Loucy (cell line): ENCODE measurements around the gene SURF1.

Experiments used
- H2AFZ ChIP-seq: fragments of 200-600 bp; sonication (generic); 2 replicates; pipeline ENCODE4 v1.6.0; 2016; ENCODE audit warnings: antibody characterized with exemption, mild to moderate bottlenecking, low read length, moderate library complexity
- H3F3A ChIP-seq: fragments of 200-600 bp; 2 replicates; pipeline ENCODE4 v1.6.0; 2016; ENCODE audit warnings: antibody characterized with exemption, low read depth, mild to moderate bottlenecking
- H3K27me3 ChIP-seq: fragments of 200-600 bp; sonication (generic); 2 replicates; pipeline ENCODE4 v1.6.1; 2014; ENCODE audit warnings: low read length, mild to moderate bottlenecking; ENCODE audit not compliant: insufficient read depth, poor library complexity, severe bottlenecking
- H3K36me3 ChIP-seq: fragments of 200-600 bp; sonication (generic); 2 replicates; pipeline ENCODE4 v1.6.1; 2016; ENCODE audit warnings: low read length; ENCODE audit not compliant: insufficient read depth
- H3K4me1 ChIP-seq: fragments of 200-600 bp; sonication (generic); 2 replicates; pipeline ENCODE4 v1.5.1; 2014; ENCODE audit warnings: low read length, mild to moderate bottlenecking; ENCODE audit not compliant: insufficient read depth, poor library complexity, severe bottlenecking
- H3K4me2 ChIP-seq: fragments of 200-600 bp; sonication (generic); 2 replicates; pipeline ENCODE4 v1.6.0; 2014; ENCODE audit warnings: antibody characterized with exemption, low read length, low read depth, mild to moderate bottlenecking; ENCODE audit not compliant: poor library complexity, severe bottlenecking
- H3K4me3 ChIP-seq: fragments of 200-600 bp; sonication (generic); 2 replicates; pipeline ENCODE4 v1.5.1; 2014; ENCODE audit warnings: low read length, mild to moderate bottlenecking, mixed read lengths; ENCODE audit not compliant: poor library complexity, severe bottlenecking
- H3K79me2 ChIP-seq: fragments of 200-600 bp; sonication (generic); 2 replicates; pipeline ENCODE4 v1.6.1; 2014; ENCODE audit warnings: low read length; ENCODE audit not compliant: insufficient read depth
- H3K9ac ChIP-seq: fragments of 200-600 bp; sonication (generic); 2 replicates; pipeline ENCODE4 v1.6.0; 2014; ENCODE audit warnings: mild to moderate bottlenecking, low read depth, low read length, moderate library complexity; ENCODE audit not compliant: poor library complexity, severe bottlenecking
- H3K9me2 ChIP-seq: fragments of 200-600 bp; sonication (generic); replicated peaks from 2 replicates; pipeline ENCODE4 v1.6.1; 2016; ENCODE audit warnings: low read depth, low read length, mixed read lengths
- H3K9me3 ChIP-seq: fragments of 200-600 bp; sonication (generic); 2 replicates; pipeline ENCODE4 v1.6.1; 2014; ENCODE audit warnings: mild to moderate bottlenecking, antibody characterized with exemption, low read length, low read depth; ENCODE audit not compliant: insufficient read depth
- H4K20me1 ChIP-seq: fragments of 200-600 bp; sonication (generic); 2 replicates; pipeline ENCODE4 v1.6.0; 2014; ENCODE audit warnings: antibody characterized with exemption, low read length, mild to moderate bottlenecking; ENCODE audit not compliant: insufficient read depth, poor library complexity, severe bottlenecking
- CTCF ChIP-seq: fragments of 200-600 bp; sonication (generic); conservative IDR thresholded peaks from 2 replicates; pipeline ENCODE4 v1.5.1; 2014; ENCODE audit warnings: mild to moderate bottlenecking, antibody characterized with exemption, low read length
- EZH2phosphoT487 ChIP-seq: fragments of 200-600 bp; IDR thresholded peaks from 2 replicates; pipeline ENCODE4 v1.6.1; 2018; ENCODE audit warnings: antibody characterized with exemption, mild to moderate bottlenecking, moderate library complexity, borderline replicate concordance

The SURF1 gene

GRCh38 chr9:133306242-133307204 is 49.8 kb downstream of the SURF1 start:
- Histone ChIP-seq H3K9me3 (no peaks in the 10 kb centered on the region), H3K4me2 (no peak overlapping the region), H3K36me3 (no peaks in the 10 kb centered on the region), H3K4me3 (no peak overlapping the region), H3K79me2 (no peaks in the 10 kb centered on the region), H3K4me1 (no peaks in the 10 kb centered on the region), H3K9ac (no peak overlapping the region), H3F3A (no peaks in the 10 kb centered on the region), H3K9me2 (no peaks in the 10 kb centered on the region), H2AFZ (no peak overlapping the region), H4K20me1 (no peaks in the 10 kb centered on the region), H3K27me3 (no peaks in the 10 kb centered on the region)
- TF ChIP-seq EZH2phosphoT487: no peak
- no peak for TF ChIP-seq CTCF

- H3K36me3 ChIP-seq: no peaks in the 10 kb centered on the region
- no peak overlapping the region for H3K4me2 ChIP-seq
- H3K4me3 ChIP-seq: no peak overlapping the region
- no peak overlapping the region for H2AFZ ChIP-seq
- H3K9ac ChIP-seq: no peak overlapping the region
- no peaks in the 10 kb centered on the region for H3K79me2 ChIP-seq
- no peaks in the 10 kb centered on the region for H3K9me2 ChIP-seq
- no peak for TF ChIP-seq EZH2phosphoT487
- no peak for TF ChIP-seq CTCF
- H4K20me1 ChIP-seq: no peaks in the 10 kb centered on the region
- no peaks in the 10 kb centered on the region for H3K27me3 ChIP-seq
- H3K4me1 ChIP-seq: no peaks in the 10 kb centered on the region
- no peaks in the 10 kb centered on the region for H3F3A ChIP-seq
- no peaks in the 10 kb centered on the region for H3K9me3 ChIP-seq
These were observed 50.6 kb downstream of the SURF1 start for GRCh38 chr9:133305731-133306130.

GRCh38 chr9:133304477-133305377 is 51.6 kb downstream of the SURF1 start:
- H3K79me2 ChIP-seq: no peaks in the 10 kb centered on the region
- TF ChIP-seq EZH2phosphoT487: no peak
- TF ChIP-seq CTCF: no peak
- H3K4me1 ChIP-seq: no peaks in the 10 kb centered on the region
- H4K20me1 ChIP-seq: no peaks in the 10 kb centered on the region
- H3K27me3 ChIP-seq: no peaks in the 10 kb centered on the region
- no peak overlapping the region for H3K4me3 ChIP-seq
- H2AFZ ChIP-seq: no peak overlapping the region
- no peaks in the 10 kb centered on the region for H3K36me3 ChIP-seq
- H3K9me3 ChIP-seq: no peaks in the 10 kb centered on the region
- no peaks in the 10 kb centered on the region for H3F3A ChIP-seq
- no peak overlapping the region for H3K4me2 ChIP-seq
- H3K9me2 ChIP-seq: no peaks in the 10 kb centered on the region
- H3K9ac ChIP-seq: no peak overlapping the region
